Measurements from ENCODE around the gene KRTAP17-1. TPM values are rescaled to one million over a fixed set of nuclear protein-coding genes. Genes with fewer than 3 reads are reported as not detected.

The KRTAP17-1 gene
- polyA plus RNA-seq, 1 of the 3 experiments (the other 2 are of a cell fraction), result not detected

GRCh38 chr17:41322903-41323895, 7.7 kb upstream of the KRTAP17-1 start:
- peaks cover 12% of the 10 kb centered on the region for H3K9me3 ChIP-seq
- TF ChIP-seq GATA2 (CRISPR knock-in tag; IDR thresholded peaks at IDR 0.05) (no peak), YY1 (IDR thresholded peaks at IDR 0.05; ENCODE audit: low read depth) (no peak), CTCF (IDR thresholded peaks at IDR 0.05) (no peak), REST (IDR thresholded peaks at IDR 0.05; ENCODE audit: low read depth, low read length) (no peak), NRF1 (IDR thresholded peaks at IDR 0.05; ENCODE audit: low read depth, low read length) (no peak), CHD2 (IDR thresholded peaks at IDR 0.05; ENCODE audit: low read length, partially characterized antibody) (no peak), TEAD4 (IDR thresholded peaks at IDR 0.05; ENCODE audit: borderline replicate concordance, insufficient read depth) (no peak), RXRA (IDR thresholded peaks at IDR 0.05; ENCODE audit: borderline replicate concordance, low read depth) (no peak), FOXJ3 (CRISPR knock-in tag; IDR thresholded peaks at IDR 0.05) (no peak), RFX5 (IDR thresholded peaks at IDR 0.05; ENCODE audit: low read length) (no peak), MAX (IDR thresholded peaks at IDR 0.05; ENCODE audit: low read depth) (no peak), EP300 (IDR thresholded peaks at IDR 0.05; ENCODE audit: borderline replicate concordance in 1 of 2, low read depth in 1 of 2, low read length in 1 of 2) (no peak), SMC3 (IDR thresholded peaks at IDR 0.05; ENCODE audit: low read depth, low read length) (no peak), FOSL2 (IDR thresholded peaks at IDR 0.05; ENCODE audit: borderline replicate concordance, low read depth) (no peak)
- TF ChIP-seq, protein P1, sequence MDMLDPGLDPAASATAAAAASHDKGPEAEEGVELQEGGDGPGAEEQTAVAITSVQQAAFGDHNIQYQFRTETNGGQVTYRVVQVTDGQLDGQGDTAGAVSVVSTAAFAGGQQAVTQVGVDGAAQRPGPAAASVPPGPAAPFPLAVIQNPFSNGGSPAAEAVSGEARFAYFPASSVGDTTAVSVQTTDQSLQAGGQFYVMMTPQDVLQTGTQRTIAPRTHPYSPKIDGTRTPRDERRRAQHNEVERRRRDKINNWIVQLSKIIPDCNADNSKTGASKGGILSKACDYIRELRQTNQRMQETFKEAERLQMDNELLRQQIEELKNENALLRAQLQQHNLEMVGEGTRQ (IDR thresholded peaks at IDR 0.05; ENCODE audit: borderline replicate concordance, low read depth, low read length), result no peak
- no peaks in the 10 kb centered on the region for H3K9me2 ChIP-seq
- H3K36me3 ChIP-seq (replicated peaks in 1 of 2; ENCODE audit: control insufficient read depth in 1 of 2, insufficient read depth in 2 of 2, low read length in 1 of 2), result peaks cover 0 to 9% of the 10 kb centered on the region in 2 experiments
- H4K20me1 ChIP-seq (ENCODE audit: insufficient read depth), result no peaks in the 10 kb centered on the region
- POLR2A ChIA-PET, result interaction anchor here (1.2 kb wide), 1 partner anchor 343 kb away, joined by 4 read pairs; no protein-coding TSS in a partner anchor
- CTCF ChIA-PET, result interaction anchor here (0.5 to 4.4 kb wide), 33 partner anchors 9 to 552 kb away, joined by 3 to 61 read pairs (median 4); partner anchors contain the start of genes KRT33A, KRT9 and KRTAP16-1
- no peak overlapping the region for H3K9ac ChIP-seq
- no peaks in the 10 kb centered on the region for H3K79me2 ChIP-seq (ENCODE audit: insufficient read depth)
- H3K4me3 ChIP-seq (ENCODE audit: low read depth in 2 of 2, low read length in 1 of 2), result no peak overlapping the region
- H3K27ac ChIP-seq (ENCODE audit: low read depth in 2 of 2, low read length in 1 of 2), result no peak overlapping the region
- no peaks in the 10 kb centered on the region for H3K4me1 ChIP-seq (ENCODE audit: control insufficient read depth in 1 of 2, insufficient read depth in 2 of 2, low read depth in 1 of 2, low read length in 1 of 2)
- DNase-seq, result no peak
- no peak overlapping the region for H2AFZ ChIP-seq (ENCODE audit: low read depth)
- H3F3A ChIP-seq (replicated peaks; ENCODE audit: insufficient read depth), result no peaks in the 10 kb centered on the region
- 71% methylated on average over 10 of the region's 11 CpGs for WGBS (ENCODE audit: low lambda C conversion rate)
- H3K4me2 ChIP-seq, result no peak overlapping the region
- H3K27me3 ChIP-seq (ENCODE audit: insufficient read depth), result no peaks in the 10 kb centered on the region

All from SK-N-SH (cell line).